OCI-LY7 (cell line): ENCODE measurements around the gene HOXC6. TPM values are rescaled to one million over a fixed set of nuclear protein-coding genes. Genes with fewer than 3 reads are reported as not detected.
A peak's percentile ranks its signal among the peaks of the same experiment; 100 is the strongest.

Experiments
- BruUV-seq: library from RNA; stranded (reverse); fragments of 400-500 nt; replicated peaks from 2 replicates; lab custom pipeline; 2021; lab: Mats Ljungman, UMichigan
- CTCF ChIA-PET: fragments of 300-600 bp; sonication (Branson Sonifier 250); formaldehyde crosslinking; loops from one replicate; lab custom pipeline; 2022; ENCODE audit warnings: antibody characterized with exemption; ENCODE audit not compliant: unreplicated experiment; lab: Charles Lee
- POLR2A ChIA-PET: fragments of 300-600 bp; sonication (Branson Sonifier 250); formaldehyde crosslinking; loops from one replicate; lab custom pipeline; 2022; ENCODE audit warnings: antibody characterized with exemption; lab: Charles Lee
- DNase-seq: peaks from one replicate; pipeline ENCODE4 v3.0.0-alpha.2; 2015; ENCODE audit warnings: low spot score
- H2AFZ ChIP-seq: fragments of 200-600 bp; sonication (generic), shearing (Covaris generic); 2 replicates; pipeline ENCODE4 v1.6.1; 2014; ENCODE audit warnings: mild to moderate bottlenecking, antibody characterized with exemption, low read length, moderate library complexity
- H3K27ac ChIP-seq: fragments of 200-600 bp; sonication (generic); 2 replicates; pipeline ENCODE4 v1.5.1; 2014; ENCODE audit warnings: mixed run types, low read depth, mild to moderate bottlenecking, moderate library complexity, low read length, inconsistent platforms; ENCODE audit not compliant: poor library complexity, severe bottlenecking
- H3K36me3 ChIP-seq: fragments of 200-600 bp; sonication (generic); 2 replicates; pipeline ENCODE4 v1.6.1; 2014; ENCODE audit warnings: mild to moderate bottlenecking, antibody characterized with exemption, low read length, moderate library complexity, mixed read lengths; ENCODE audit not compliant: insufficient read depth
- H3K4me1 ChIP-seq: fragments of 200-600 bp; sonication (generic); 2 replicates; pipeline ENCODE4 v1.5.1; 2014; ENCODE audit warnings: mild to moderate bottlenecking, low read length; ENCODE audit not compliant: insufficient read depth, poor library complexity, severe bottlenecking
- H3K4me2 ChIP-seq: fragments of 200-600 bp; sonication (generic); 2 replicates; pipeline ENCODE4 v1.6.1; 2014; ENCODE audit warnings: mild to moderate bottlenecking, low read length
- H3K4me3 ChIP-seq: fragments of 200-600 bp; sonication (generic); 2 replicates; pipeline ENCODE4 v1.5.1; 2014; ENCODE audit warnings: mild to moderate bottlenecking, low read depth, low read length; ENCODE audit not compliant: poor library complexity, severe bottlenecking
- H3K79me2 ChIP-seq: fragments of 200-600 bp; sonication (generic); 2 replicates; pipeline ENCODE4 v1.6.1; 2016; ENCODE audit warnings: low read depth, mild to moderate bottlenecking, low read length, moderate library complexity, mixed read lengths; ENCODE audit not compliant: insufficient read depth
- H3K9me2 ChIP-seq: fragments of 200-600 bp; sonication (generic); 2 replicates; pipeline ENCODE4 v1.6.1; 2016; ENCODE audit warnings: mild to moderate bottlenecking, low read length, mixed read lengths; ENCODE audit not compliant: insufficient read depth
- H3K9me3 ChIP-seq: fragments of 200-600 bp; sonication (generic); 2 replicates; pipeline ENCODE4 v1.6.1; 2014; ENCODE audit warnings: mild to moderate bottlenecking, mixed run types, low read length, mixed read lengths
- H4K20me1 ChIP-seq: fragments of 200-600 bp; sonication (generic); 2 replicates; pipeline ENCODE4 v1.6.1; 2014; ENCODE audit warnings: mild to moderate bottlenecking, antibody characterized with exemption, low read length, moderate library complexity, mixed read lengths; ENCODE audit not compliant: insufficient read depth
- EZH2phosphoT487 ChIP-seq: fragments of 200-600 bp; sonication (generic); IDR thresholded peaks from 2 replicates; pipeline ENCODE4 v1.6.1; 2018; ENCODE audit warnings: low read depth, borderline replicate concordance, mild to moderate bottlenecking, mixed run types, antibody characterized with exemption, low read length, moderate library complexity, mixed read lengths
- intact Hi-C: fragments of 100-400 bp; cut with micrococcal nuclease; formaldehyde crosslinking; loops from one replicate; pipeline ENCODE4 v1.10.0; 2022; ENCODE audit not compliant: unreplicated experiment
- total RNA-seq, 2 experiments: library from RNA; depleted of rRNA in 1 of 2; stranded (reverse); fragments of >200 nt in 1 of 2; shearing (Covaris generic) in 1 of 2; gene quantifications; 2 replicates each; pipeline ENCODE4 v1.2.3, GENCODE V29; 2014 to 2022
- TF ChIP-seq, protein P1 (sequence below): fragments of 200-600 bp; sonication (generic); conservative IDR thresholded peaks from 2 replicates; pipeline ENCODE4 v1.5.1; 2014; ENCODE audit warnings: mild to moderate bottlenecking, antibody characterized with exemption, low read length, moderate library complexity, mixed read lengths

HOXC6 gene
- total RNA-seq, 2 experiments from 2014 or later, result 0.92 to 2.7 TPM

DNA sequence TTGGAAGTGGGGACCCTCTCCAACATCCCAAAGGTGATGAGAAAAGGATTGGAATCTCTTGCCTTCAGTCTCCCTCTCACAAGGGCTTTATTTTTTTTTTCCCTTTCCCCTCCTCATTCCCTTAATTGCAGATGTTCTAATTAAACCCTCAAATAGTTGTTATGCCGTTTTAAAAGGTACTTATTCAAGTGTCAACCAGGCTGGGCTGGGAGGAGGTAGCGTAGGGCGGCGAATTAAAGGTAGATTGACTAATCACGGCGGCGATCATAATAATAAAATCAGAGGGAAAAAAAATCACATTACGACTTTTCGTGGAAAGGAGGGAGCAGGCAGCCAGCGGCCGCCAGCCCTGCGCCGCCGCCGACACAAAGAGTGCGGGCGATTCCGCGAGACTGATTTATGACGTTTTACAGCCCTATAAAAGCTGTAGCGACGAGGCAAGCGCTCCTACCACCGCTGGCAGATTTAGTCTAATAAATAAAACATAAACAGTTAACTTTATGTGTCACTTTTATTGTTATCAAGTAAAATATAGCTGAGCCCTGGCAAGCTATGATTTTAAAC, 23.7 kb downstream of the HOXC6 start:
- Histone ChIP-seq H4K20me1 (0 out of 2 replicates have a peak, but pooled peaks cover 4% of the 10 kb centered on the region), H3K9me3 (no peaks in the 10 kb centered on the region), H3K4me3 (no peak overlapping the region), H3K4me1 (peaks cover 40% of the 10 kb centered on the region), H3K27ac (peak overlapping the region; percentile 83), H3K36me3 (peaks cover 5% of the 10 kb centered on the region; the same call in 1 of the 2 replicates), H3K9me2 (no peaks in the 10 kb centered on the region), H3K4me2 (peak overlapping the region; percentile 83), H3K79me2 (peaks cover 21% of the 10 kb centered on the region), H2AFZ (peak overlapping the region; percentile 40; the same call in 1 of the 2 replicates)
- no peak for DNase-seq
- BruUV-seq, result no TSS peak
- intact Hi-C loops, result no loop called here
- POLR2A ChIA-PET, result interaction anchor here (0.6 to 3.2 kb wide), 11 partner anchors 8 to 888 kb away, joined by 3 to 32 read pairs (median 4); partner anchors contain the start of gene SMUG1
- TF ChIP-seq EZH2phosphoT487, result no peak
- TF ChIP-seq, protein P1, sequence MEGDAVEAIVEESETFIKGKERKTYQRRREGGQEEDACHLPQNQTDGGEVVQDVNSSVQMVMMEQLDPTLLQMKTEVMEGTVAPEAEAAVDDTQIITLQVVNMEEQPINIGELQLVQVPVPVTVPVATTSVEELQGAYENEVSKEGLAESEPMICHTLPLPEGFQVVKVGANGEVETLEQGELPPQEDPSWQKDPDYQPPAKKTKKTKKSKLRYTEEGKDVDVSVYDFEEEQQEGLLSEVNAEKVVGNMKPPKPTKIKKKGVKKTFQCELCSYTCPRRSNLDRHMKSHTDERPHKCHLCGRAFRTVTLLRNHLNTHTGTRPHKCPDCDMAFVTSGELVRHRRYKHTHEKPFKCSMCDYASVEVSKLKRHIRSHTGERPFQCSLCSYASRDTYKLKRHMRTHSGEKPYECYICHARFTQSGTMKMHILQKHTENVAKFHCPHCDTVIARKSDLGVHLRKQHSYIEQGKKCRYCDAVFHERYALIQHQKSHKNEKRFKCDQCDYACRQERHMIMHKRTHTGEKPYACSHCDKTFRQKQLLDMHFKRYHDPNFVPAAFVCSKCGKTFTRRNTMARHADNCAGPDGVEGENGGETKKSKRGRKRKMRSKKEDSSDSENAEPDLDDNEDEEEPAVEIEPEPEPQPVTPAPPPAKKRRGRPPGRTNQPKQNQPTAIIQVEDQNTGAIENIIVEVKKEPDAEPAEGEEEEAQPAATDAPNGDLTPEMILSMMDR, result no peak
- CTCF ChIA-PET, result interaction anchor here (0.6 to 1.7 kb wide), 6 partner anchors 9 to 598 kb away, joined by 3 to 6 read pairs (median 3); partner anchors contain the start of gene SMUG1

GRCh38 chr12:54052438-54053002, 24.3 kb downstream of the HOXC6 start:
- Histone ChIP-seq H4K20me1 (0 out of 2 replicates have a peak, but pooled peaks cover 4% of the 10 kb centered on the region), H3K4me2 (peak overlapping the region; percentile 83), H3K9me2 (no peaks in the 10 kb centered on the region), H3K79me2 (peaks cover 21% of the 10 kb centered on the region), H3K9me3 (no peaks in the 10 kb centered on the region), H2AFZ (peak overlapping the region; percentile 80), H3K27ac (peak overlapping the region; percentile 83), H3K36me3 (peaks cover 11% of the 10 kb centered on the region; the same call in 1 of the 2 replicates), H3K4me3 (peak overlapping the region; percentile 85), H3K4me1 (peaks cover 40% of the 10 kb centered on the region)
- TF ChIP-seq, protein P1, result no peak
- TF ChIP-seq EZH2phosphoT487, result no peak
- DNase-seq, result no peak
- BruUV-seq, result TSS peak; percentile 90
- ChIA-PET CTCF (interaction anchor here (0.5 to 1.7 kb wide), 7 partner anchors 9 to 598 kb away, joined by 3 to 6 read pairs (median 3); partner anchors contain the start of gene SMUG1), POLR2A (interaction anchor here (0.6 to 3.2 kb wide), 16 partner anchors 8 to 888 kb away, joined by 3 to 32 read pairs (median 4); partner anchors contain the start of gene SMUG1)
- intact Hi-C loops, result loop anchor here (1.0 kb wide), 2 partner anchors 34 to 164 kb away; no protein-coding TSS in a partner anchor
